Stimulated activated CD4-positive, alpha-beta T cell treated with anti-CD3 and anti-CD28 coated beads, Interleukin-4, amount 100 ng/mL, for 24 hours (primary cell): Measurements from ENCODE around the gene OR4D2.
A peak's percentile ranks its signal among the peaks of the same experiment; 100 is the strongest.

Experiments
- DNase-seq: peaks from one replicate; pipeline ENCODE4 v3.0.0-alpha.2; 2020

The OR4D2 gene

DNA sequence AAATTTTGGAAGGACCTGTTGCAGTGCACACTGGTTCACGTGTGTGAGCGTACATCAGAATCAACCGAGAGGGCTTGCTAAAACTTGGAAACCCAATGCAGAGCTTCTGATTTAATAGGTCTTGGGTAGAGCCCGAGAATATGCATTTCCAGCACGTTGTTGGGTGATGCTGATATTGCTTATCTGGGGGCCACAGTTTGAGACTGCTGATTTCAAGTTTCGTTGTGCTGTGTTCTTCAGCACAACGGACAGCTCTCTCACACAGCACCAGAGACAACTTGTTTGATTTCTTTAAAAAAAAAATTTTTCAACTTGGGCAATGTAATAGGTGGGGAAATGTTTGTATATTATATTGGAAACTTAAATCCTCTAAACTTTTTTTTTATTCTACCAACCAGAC lies 9.4 kb downstream of the OR4D2 start:
- no peak for DNase-seq

DNA sequence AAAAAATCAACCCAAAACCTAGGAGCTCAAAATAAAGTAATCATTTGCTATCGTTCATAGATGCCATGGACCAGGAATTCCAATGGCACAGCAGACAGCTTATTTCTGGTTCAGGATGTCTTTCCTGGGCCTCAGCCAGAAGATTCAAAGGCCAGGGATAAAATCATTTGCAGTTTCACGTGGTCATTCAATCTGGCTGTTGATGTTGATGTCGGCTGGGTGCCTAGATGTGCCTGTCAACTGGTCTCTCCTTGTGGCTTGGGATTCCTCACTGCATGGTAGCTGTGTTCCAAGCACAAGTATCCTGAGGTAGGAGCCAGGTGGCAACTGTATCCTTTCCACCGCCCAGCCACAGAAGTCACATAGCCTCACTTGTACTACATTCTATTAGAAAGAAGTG lies 15.0 kb downstream of the OR4D2 start:
- no peak for DNase-seq

DNA sequence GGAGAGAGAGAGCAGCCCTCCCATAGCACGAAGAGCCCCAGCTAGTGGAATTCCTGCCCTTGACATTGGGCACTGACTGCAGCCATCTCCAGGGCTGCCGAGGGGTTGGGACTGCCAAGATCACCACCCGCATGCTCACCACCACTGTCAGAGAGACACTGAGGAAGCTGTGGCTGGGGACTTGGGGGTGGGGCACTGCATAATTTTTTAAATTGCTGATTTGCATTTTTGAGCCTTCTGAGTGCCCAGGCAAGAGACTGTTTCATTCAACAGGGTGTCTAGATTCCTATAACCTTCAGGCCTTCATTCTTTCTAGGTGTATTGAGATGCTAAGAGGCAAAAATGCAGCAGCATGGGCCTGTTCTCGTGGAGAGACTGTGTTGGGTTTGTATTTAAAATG lies 16.7 kb downstream of the OR4D2 start:
- DNase-seq = no peak

DNA sequence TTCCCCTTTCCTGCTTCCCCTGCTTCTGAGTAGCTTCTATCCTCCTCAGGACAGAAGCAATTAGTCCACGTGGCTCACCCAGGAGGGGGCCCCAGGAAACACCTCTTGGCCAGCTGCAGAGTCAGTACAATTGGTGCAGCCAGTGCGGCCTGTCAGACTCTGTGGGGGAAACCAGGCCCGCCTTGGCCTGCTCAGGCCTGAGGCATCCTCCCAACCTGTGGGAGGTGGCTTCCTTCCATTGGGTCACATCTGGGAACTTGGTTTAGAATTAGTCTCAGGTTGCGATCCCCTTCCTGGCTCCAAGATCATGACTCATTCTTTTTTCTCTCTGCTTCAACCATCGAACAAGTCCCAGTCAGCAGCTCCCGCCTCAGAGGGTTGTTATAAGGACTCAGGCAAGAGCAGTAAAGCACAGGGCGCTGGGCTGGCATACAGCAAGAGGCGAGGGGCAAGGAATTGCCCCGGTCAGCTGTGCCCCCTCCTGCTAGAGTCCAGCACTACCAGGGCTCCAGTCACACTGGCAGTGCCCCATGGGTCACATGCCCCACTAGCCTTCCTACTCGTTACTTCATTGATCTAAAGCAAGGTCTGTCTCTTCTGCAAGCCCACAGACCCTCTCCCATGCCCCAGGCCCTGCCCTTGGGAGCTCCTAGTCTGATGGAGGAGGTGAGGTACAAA lies 17.7 kb downstream of the OR4D2 start:
- DNase-seq = no peak

DNA sequence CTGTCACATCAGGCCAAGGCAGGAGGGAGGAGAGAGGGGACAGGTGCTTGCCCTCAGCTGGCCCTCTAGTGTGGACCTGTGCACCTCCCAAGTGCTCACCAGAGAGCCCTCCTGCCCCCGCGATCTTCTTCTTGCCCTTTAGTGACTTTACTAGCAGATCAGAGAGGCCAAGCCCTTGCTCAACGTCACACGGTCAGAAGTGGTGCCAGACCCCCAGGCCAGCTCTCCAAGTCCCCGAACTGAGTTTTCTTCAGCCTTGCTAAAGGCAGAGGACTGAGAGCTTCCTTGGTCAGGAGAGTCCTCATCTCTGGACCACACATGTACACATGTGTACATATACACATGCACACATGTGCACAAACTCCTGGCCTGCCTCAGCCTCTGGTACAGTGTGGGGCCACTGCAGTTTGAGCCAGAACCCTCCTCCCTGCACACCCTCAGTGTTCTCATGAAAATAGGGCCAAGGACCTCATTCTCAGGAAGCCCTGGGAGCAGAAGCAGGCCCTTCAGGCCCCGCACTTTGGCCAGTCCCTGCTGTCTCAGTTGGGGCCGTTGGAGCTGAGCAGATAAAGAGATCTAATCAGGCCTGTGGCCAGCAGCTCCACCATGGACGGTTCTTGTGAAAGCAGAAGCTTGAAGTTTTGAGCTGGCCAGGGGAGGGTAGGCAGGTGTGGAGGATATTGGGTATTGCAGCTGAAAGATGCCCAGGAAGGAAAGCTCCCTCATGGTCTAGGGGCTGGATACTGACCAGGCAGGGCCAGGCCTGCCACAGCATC lies 18.4 kb downstream of the OR4D2 start:
- no peak for DNase-seq

DNA sequence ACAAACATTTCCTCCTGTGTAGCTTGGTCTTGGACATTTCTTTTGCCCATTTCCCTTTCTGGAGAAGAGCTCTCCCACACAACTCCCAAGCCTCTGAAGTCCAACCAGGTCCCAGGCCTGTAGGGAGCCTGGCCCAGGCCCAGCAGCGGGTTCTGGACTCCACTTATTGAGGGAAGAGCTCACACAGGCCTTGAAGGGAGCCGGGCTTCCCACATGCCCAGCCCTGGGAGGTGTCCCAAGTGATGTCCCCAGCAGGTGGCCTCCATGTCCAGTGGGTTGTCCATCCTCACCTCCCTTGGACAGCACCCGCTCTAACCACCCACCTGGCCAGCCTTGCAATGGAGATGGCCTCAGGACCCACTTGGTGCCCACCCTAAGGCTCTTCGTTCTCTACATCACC lies 19.8 kb downstream of the OR4D2 start:
- no peak for DNase-seq

DNA sequence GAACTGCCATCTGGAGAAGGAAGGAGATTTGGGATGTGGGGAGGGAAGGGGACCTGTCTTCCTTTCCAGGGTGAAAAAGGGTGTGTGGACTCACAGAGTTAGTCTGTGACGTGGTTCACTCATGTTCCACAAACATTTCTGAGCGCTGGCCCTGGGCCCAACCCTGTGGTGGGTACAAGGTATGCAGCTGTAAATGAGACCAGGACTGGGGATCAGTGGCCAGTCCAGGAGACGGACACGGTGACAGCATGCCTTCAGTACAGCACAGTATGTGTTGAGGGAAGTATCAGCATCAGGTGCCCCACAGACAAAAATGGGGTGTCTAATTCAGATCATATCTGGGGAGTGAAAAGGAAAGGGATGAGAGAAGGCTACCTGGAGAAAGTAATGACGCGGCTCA lies 20.3 kb downstream of the OR4D2 start:
- no peak for DNase-seq

DNA sequence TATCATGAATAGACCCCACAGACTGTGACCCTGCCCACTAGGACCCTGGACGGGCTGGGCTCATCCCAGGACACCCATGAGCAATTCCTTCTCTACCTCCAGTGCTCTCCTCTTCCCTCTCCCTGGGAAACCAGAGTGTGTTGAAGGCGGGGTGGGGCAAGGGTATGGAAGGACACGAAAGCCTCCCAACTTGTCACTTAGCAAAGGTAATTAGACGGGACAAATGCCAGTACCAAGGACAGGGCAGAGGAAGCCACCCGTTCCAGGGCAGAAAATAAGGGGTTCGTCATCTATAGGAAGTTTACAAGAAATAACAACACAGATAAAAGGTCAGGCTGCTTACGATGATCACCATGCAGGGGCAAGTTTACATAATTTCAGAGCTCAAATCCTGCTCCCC lies 20.9 kb downstream of the OR4D2 start:
- no peak for DNase-seq

DNA sequence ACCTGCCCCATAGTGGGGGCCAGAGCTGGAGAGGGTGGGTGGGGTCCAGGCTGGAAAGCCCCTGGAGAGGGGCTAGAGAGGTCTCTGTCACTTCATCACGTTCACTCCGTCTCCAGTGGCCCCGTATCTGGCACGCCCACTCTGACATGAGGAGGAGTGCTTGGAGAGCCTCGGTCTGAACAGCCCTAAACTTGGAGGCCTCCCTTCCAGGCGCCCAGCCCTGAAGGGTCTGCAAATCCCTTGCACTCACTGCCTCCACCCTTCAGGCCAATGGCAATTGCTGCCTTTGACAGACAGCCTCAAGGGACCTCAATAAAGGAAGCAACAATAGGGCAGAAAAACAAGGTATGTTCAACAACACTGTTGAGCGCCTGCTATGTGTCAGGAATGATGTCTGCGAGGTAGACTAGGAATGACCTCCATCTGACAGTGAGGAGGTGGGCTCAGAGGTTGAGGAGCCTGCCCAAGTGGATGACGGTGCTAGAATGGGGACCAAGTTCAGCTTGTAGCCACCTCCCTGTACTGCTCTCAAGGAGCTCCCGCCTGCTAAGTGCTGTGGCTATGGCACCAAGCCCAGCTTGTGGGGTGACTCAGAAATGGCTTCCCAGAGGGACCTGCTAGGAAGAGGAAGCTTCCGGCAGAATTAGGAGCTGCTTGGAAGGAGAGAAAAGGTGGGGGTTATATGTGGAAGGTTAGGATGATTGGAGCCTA lies 22.8 kb downstream of the OR4D2 start:
- no peak for DNase-seq

DNA sequence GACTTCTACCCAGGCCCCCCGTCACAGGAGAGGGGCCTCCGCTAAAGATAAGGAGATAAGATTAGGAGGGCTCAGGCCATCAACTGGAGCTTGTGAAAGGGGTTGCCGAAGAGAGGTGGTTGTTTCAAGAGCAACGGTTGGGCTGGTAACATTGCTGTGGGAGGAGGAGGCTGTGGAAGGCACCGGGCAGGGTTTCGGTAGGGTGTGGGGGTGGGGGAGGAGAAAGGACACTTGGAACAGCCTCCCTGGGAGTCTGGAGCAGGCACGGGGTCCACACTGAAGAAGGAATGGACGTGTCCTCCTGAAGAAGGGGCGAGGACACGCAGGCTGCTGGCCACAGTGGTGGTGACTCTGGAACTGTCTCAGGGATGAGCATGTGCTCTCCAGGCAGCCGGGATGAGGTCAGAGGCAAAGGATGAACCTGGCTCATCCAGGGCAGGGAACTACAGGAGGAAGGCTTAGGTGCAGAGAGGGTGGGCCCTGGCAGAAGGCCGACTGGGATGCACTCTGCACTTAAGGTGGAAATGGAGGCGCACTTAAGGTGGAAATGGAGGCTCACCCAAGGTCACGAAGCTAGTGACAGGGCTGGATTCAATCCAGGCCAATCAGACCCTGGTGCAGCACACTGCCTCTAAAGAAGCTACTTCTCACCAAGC lies 24.6 kb downstream of the OR4D2 start:
- no peak for DNase-seq

DNA sequence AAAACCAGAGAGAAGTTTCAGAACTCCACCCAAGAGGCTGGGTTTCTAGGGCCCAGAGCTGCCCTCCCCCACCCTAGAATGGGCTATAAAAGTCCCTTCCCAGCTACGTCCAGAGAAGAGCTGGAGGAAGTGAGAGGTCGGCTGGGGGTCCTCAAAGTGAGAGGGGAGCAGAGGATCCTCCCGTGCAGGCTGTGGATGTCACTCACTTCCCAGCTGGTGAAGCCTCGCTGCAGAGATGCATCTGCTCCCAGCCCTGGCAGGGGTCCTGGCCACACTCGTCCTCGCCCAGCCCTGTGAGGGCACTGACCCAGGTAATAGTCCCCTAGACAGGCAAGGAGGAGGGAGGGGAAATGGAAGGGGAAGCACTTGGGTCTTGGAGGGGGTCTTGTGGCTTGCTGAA lies 25.8 kb downstream of the OR4D2 start, which contains the start of gene EPX:
TSS of gene EPX (plus strand) at position 115 of the 400 bp plus-strand sequence. CDS start at position 236, 121 bp downstream.
- no peak for DNase-seq

DNA sequence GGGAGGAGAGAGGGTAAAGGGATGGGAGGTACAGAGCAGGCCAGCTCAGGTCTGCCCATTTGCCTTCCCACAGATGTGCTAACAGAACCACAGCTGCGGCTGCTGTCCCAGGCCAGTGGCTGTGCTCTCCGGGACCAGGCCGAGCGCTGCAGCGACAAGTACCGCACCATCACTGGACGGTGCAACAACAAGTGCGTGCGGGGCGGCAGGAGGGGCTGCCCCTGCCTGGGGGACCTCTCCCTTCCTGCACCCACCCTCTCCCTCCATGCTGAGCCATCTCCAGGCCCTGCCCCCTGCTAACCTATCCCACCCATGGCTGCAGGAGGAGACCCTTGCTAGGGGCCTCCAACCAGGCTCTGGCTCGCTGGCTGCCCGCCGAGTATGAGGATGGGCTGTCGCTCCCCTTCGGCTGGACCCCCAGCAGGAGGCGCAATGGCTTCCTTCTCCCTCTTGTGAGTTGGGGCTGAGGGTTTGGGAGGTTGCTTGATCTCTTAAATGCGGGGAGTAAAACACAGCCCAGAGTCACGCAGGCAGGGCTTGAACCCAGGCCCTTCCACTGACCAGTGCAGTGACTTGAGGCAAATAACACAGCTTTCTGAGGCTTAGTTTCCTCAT lies 27.0 kb downstream of the OR4D2 start:
- no peak for DNase-seq

DNA sequence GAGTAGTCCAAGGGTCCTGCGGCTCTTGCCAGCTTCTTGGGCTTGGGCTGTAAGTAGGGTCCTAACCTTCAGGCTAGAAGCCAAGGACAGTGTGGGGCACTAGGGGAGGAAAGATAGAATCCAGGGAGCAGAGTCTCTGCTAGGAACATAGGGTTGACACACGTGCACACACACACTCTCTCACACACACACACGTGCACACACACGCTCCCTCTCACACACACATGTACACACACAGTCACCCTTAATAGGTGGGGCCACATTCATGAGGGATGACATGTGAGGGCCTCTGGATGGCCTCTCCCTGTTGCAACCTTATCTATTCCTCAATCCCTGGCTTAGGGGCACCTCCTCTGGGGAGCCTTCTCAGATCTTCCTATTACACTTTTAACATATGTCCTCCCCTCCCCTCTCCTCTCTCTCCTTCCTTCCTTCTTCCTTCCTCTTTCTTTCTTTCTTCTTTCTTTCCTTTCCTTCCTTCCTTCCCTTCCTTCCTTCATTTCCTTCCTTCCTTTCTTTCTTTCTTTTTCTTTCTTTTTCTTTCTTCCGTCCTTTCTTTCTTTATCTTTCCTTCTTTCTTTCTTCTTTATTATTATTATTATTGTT lies 28.8 kb downstream of the OR4D2 start:
- DNase-seq = no peak

DNA sequence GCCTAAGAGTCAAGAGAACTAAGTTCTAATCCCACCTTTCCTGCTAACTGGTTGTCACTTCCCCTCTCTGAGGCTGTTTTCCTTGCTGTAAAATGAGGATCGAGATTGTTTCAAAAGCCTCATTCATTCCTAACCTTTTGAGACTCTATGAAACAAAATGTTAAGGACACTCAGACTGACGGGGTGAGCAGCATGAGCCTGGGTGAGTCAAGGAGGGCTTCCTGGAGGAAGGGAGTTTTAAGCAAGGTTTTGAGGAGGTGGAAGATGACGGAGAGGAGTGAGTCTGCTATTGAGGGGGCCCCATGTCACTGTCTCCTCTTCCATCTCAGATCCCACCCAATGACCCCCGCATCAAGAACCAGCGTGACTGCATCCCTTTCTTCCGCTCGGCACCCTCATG lies 29.8 kb downstream of the OR4D2 start:
- DNase-seq = no peak

DNA sequence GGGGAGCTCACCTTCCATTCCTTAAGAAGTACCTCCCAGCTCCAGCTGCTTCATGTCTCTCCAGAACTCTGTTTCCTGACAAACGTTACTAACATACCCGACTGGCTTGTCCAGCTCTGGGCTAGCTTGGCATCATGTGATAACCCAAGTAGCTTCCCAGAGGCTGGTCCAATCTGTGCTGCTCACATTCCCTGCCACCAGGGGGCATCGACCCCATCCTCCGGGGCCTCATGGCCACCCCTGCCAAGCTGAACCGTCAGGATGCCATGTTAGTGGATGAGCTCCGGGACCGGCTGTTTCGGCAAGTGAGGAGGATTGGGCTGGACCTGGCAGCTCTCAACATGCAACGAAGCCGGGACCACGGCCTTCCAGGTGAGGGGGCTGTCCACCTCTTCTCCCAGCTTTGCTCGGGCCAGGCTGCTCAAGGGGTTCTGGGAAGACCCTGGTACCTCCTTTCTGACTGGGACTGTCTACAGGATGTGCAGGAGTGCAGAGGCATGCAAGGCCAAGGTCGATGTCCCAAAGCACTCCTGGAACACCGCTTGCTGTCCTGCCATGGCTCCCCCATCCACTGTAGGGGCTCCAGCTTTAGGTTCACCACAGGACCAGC lies 33.3 kb downstream of the OR4D2 start:
- peak; percentile 63 for DNase-seq

DNA sequence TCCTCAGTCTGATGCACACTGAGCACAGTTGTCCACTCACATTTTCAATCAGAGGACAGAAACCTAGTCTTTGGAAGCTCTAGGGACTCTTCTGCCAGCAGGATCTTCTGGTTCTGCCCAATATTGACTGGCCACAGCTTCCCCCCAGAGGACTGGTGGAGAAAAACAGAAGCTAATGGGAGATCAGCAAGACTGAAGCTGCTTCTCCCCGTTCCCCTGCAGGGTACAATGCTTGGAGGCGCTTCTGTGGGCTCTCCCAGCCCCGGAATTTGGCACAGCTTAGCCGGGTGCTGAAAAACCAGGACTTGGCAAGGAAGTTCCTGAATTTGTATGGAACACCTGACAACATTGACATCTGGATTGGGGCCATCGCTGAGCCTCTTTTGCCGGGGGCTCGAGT lies 36.1 kb downstream of the OR4D2 start:
- no peak for DNase-seq

DNA sequence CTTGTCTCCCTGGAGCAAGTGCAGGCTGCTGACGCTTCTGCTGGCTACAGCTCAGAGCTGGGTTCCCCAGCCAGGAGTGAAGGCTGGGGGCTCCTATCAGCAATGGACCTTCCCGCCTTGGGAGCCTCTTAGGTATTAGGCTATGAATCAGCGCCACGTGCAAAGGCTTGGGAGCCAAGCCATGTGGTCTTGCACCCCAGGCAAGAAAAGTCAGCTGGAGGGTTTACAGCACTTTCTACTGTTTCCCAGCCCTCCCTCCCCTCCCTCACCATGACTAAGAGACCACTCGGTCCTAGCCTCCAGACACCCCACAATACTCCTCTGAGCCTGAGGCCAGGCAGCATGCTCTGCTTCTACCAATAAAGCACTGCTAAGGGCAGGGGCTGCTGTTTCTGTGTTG lies 38.0 kb downstream of the OR4D2 start:
- DNase-seq = no peak

DNA sequence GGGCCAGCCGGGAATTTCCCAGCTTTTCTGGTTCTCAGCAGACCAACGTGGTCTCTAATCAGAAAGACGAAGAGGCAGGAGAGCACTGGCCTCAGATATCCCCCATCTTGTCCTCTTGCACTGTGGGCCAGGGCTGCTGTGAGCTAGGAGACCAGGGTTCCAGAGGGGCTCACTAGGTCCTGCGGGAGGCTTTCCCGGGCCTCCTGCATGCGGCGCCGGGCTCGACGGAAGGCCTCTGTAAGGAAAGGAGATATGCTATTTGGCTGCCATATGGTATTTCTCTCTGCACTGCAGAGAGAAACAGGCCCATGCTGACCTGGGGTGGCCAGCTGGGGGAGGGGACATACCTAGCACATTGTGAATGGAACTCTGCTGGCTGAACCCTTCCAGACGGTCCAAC lies 39.2 kb downstream of the OR4D2 start:
- no peak for DNase-seq

DNA sequence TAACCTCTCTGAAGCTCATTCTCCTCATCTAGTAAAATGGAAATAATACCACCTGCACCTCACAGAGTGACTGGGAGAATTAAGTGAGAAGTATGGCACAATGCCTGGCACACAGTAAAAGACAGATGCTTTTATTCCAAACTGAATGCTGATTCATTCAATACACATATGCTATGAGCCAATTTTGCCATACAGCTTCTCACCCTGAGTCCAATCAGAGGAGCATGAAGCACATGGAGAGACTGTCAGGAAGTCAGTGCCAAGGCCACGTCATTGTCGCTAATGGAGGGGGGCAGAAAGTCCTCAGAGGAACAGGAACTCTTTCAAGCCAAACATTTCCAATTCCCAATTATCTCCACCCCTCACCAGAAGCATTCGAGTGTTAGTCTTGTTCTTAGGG lies 40.7 kb downstream of the OR4D2 start:
- no peak for DNase-seq

DNA sequence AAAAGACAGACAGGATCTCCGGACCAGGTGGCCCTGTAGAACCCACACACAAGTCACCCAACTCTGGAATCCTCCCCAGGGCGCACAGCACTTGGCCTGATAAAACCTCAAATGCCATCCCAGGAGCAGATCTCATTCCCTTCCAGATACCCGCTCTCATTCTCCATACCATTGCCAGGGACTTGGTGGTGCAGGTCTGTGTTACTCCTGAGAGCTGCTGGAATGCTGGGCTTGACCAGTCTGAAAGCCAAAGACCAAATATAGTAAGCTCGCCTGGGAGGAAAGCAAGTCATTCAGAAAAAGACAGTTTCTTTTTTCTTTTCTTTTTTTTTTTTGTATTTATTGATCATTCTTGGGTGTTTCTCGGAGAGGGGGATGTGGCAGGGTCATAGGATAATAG lies 41.6 kb downstream of the OR4D2 start:
- DNase-seq = no peak

DNA sequence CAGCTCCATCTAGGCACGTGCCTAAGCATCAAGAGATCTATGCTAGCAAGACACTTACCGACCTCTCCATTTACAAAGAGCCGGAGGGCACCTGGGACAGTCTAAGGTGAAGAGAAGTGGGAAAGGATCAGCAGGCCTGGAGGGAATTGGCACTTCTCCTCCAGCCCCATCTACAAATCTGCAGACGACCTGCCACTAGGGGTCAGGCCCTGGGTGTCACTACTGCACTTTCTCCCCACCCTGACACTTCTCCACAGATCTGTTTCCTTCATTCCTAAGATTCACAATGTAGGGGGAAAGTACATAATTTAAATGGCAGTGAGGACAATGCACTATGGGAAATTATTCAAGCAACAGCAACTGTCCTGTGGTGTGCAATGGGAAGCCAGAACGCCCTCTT lies 44.1 kb downstream of the OR4D2 start:
- no peak for DNase-seq

DNA sequence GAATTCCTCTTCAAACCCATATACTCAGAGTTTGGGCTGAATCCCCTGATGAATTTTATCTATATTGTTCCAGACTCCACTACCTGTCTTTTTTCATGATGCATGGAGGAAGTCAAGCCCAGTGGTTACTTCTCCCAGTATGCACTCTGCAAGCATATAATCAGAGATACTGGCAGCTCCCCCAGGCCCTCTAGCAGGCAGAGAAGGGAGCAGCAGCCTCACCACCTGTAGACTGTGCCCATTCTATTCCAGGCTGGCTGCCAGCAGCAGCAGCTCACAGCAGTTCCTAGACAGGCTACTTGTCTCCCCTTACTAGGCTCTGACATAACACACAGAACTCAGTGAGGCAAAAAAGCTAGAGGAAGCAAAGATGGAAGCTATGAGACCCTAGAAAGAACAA lies 48.9 kb downstream of the OR4D2 start:
- DNase-seq = no peak
